ENCODE data around the gene INVS. TPM values are rescaled to one million over a fixed set of nuclear protein-coding genes. Genes with fewer than 3 reads are reported as not detected.
"Not testable (repeated sequence)": the region's sequence is repeated elsewhere in the genome, so short reads cannot be mapped to it uniquely, and the experiment has no call there.

Gene INVS
- total and polyA plus RNA-seq, 2 donors (not counting 1 experiment from before 2014, with no cell fraction given): 13.9 to 37.0 TPM

DNA sequence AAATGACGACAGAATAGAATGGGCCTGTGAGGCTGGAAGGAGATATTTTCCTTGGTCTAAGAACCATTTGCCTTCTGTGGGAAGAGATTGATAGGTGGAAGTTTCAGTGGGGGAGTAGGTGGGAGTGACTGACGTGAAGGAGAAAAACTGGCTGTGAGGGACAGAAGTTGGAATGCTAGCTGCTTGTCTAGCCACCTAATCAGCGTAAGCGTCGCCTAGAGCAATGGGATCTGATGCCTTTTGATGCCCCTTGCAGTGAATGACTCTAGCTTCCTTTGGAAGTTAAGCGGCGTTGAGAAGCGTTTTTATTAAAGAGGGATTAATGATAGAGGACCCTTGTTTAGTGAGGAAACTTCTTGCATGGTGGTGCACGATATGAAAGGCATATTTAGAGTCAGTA is 42.8 kb downstream of the INVS start:
- H3K27me3 ChIP-seq (replicated peaks in 1 of 4; ENCODE audit: control extremely low read depth in 1 of 4, control insufficient read depth in 3 of 4, insufficient read depth in 4 of 4, low read length in 3 of 4); H4K20me1 ChIP-seq (ENCODE audit: control insufficient read depth, insufficient read depth, low read length, poor library complexity, severe bottlenecking); intact Hi-C loops (cut with micrococcal nuclease); H3K4me1 Mint-ChIP-seq; H3K4me1 ChIP-seq (ENCODE audit: control insufficient read depth in 2 of 2, insufficient read depth in 2 of 2, low read length in 2 of 2); H3K4me2 ChIP-seq (replicated peaks; ENCODE audit: low read depth, low read length, poor library complexity, severe bottlenecking); CTCF ChIA-PET; H2AFZ ChIP-seq (ENCODE audit: insufficient read depth, low read depth, low read length, poor library complexity, severe bottlenecking); H3K9me3 ChIP-seq (ENCODE audit: control extremely low read depth in 1 of 3, control insufficient read depth in 2 of 3, insufficient read depth in 1 of 3, low read length in 2 of 3); H3K27me3 Mint-ChIP-seq; H3K9me3 Mint-ChIP-seq (ENCODE audit: insufficient read depth); ATAC-seq (ENCODE audit: low read depth); H3K4me3 Mint-ChIP-seq; H3K36me3 ChIP-seq (replicated peaks in 1 of 2; ENCODE audit: control extremely low read depth in 1 of 2, control insufficient read depth in 1 of 2, extremely low read depth in 1 of 2, insufficient read depth in 2 of 2, low read length in 1 of 2); H3K79me2 ChIP-seq (ENCODE audit: control insufficient read depth, insufficient read depth, low read length); H3K9ac ChIP-seq (ENCODE audit: low read length); H3K27ac Mint-ChIP-seq; H3K27ac ChIP-seq (ENCODE audit: low read length in 2 of 2); H3K4me3 ChIP-seq (ENCODE audit: control extremely low read depth in 1 of 5, extremely low read depth in 1 of 5, insufficient read depth in 1 of 5, low read depth in 2 of 5, low read length in 4 of 5); POLR2A ChIA-PET; DNase-seq: not testable (repeated sequence)
- 100% methylated on average over 8 of the region's 9 CpGs for WGBS (ENCODE audit: insufficient coverage)

DNA sequence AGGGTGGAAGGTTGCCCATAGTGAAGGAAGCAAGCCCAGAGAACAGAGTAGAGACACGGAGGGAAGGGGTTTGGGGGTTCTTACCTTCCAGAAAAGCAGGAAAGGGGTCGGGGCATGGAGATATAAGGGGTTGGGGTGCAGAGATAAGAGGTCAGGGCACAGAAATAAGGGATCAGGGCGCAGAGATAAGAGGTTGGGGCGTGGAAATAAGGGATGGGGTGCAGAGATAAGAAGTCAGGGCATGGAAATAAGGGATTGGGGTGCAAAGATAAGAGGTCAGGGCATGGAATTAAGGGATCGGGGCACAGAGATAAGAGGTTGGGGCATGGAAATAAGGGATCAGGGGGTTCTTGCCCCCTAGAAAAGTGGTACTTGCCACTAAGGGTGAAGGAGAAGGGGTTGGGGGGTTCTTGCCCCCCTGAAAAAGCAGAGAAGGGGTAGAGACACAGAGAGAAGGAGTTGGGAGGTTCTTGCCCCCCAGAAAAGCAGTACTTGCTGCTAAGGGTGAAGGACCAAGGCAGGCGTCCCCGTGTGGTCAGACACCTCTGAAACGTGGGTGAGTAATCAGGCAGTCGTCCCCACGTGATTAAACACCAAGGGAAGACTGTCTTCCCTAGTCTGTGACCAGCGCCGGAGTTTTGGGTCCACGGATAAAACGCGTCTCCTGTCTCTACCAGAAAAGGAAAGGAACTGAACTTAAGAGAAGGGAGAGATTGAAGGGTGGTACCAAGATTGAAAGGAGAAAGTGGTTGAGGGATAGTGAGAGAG is 46.3 kb downstream of the INVS start:
- H3K9me3 ChIP-seq (ENCODE audit: control extremely low read depth in 1 of 3, control insufficient read depth in 2 of 3, insufficient read depth in 1 of 3, low read length in 2 of 3); H3K9ac ChIP-seq (ENCODE audit: low read length); H2AFZ ChIP-seq (ENCODE audit: insufficient read depth, low read depth, low read length, poor library complexity, severe bottlenecking); H3K79me2 ChIP-seq (ENCODE audit: control insufficient read depth, insufficient read depth, low read length); CTCF ChIA-PET; H3K27me3 Mint-ChIP-seq; H3K4me3 Mint-ChIP-seq; POLR2A ChIA-PET; H3K4me3 ChIP-seq (ENCODE audit: control extremely low read depth in 1 of 5, extremely low read depth in 1 of 5, insufficient read depth in 1 of 5, low read depth in 2 of 5, low read length in 4 of 5); intact Hi-C loops (cut with micrococcal nuclease); H3K4me2 ChIP-seq (replicated peaks; ENCODE audit: low read depth, low read length, poor library complexity, severe bottlenecking); H3K27me3 ChIP-seq (replicated peaks in 1 of 4; ENCODE audit: control extremely low read depth in 1 of 4, control insufficient read depth in 3 of 4, insufficient read depth in 4 of 4, low read length in 3 of 4); H3K27ac Mint-ChIP-seq; H3K4me1 ChIP-seq (ENCODE audit: control insufficient read depth in 2 of 2, insufficient read depth in 2 of 2, low read length in 2 of 2); ATAC-seq (ENCODE audit: low read depth); DNase-seq; H3K27ac ChIP-seq (ENCODE audit: low read length in 2 of 2); H4K20me1 ChIP-seq (ENCODE audit: control insufficient read depth, insufficient read depth, low read length, poor library complexity, severe bottlenecking); H3K9me3 Mint-ChIP-seq (ENCODE audit: insufficient read depth); H3K4me1 Mint-ChIP-seq; H3K36me3 ChIP-seq (replicated peaks in 1 of 2; ENCODE audit: control extremely low read depth in 1 of 2, control insufficient read depth in 1 of 2, extremely low read depth in 1 of 2, insufficient read depth in 2 of 2, low read length in 1 of 2): not testable (repeated sequence)
- 97% methylated on average over 15 of the region's 15 CpGs for WGBS (ENCODE audit: insufficient coverage)

DNA sequence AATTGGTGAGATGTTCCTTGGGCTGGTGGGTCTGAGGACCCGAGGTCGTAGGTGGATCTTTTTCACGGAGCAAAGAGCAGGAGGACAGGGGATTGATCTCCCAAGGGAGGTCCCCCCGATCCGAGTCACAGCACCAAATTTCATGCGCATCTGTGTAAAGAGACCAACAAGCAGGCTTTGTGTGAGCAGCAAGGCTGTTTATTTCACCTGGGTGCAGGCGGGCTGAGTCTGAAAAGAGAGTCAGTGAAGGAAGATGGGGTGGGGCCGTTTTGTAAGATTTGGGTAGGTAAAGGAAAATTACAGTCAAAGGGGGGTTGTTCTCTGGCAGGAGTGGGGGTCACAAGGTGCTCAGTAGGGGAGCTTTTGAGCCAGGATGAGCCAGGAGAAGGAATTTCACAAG is 46.9 kb downstream of the INVS start:
- H4K20me1 ChIP-seq (ENCODE audit: control insufficient read depth, insufficient read depth, low read length, poor library complexity, severe bottlenecking); DNase-seq; POLR2A ChIA-PET; H2AFZ ChIP-seq (ENCODE audit: insufficient read depth, low read depth, low read length, poor library complexity, severe bottlenecking); H3K79me2 ChIP-seq (ENCODE audit: control insufficient read depth, insufficient read depth, low read length); H3K4me1 ChIP-seq (ENCODE audit: control insufficient read depth in 2 of 2, insufficient read depth in 2 of 2, low read length in 2 of 2); H3K4me1 Mint-ChIP-seq; ATAC-seq (ENCODE audit: low read depth); H3K36me3 ChIP-seq (replicated peaks in 1 of 2; ENCODE audit: control extremely low read depth in 1 of 2, control insufficient read depth in 1 of 2, extremely low read depth in 1 of 2, insufficient read depth in 2 of 2, low read length in 1 of 2); CTCF ChIA-PET; H3K4me3 Mint-ChIP-seq; H3K4me2 ChIP-seq (replicated peaks; ENCODE audit: low read depth, low read length, poor library complexity, severe bottlenecking); H3K9ac ChIP-seq (ENCODE audit: low read length); H3K4me3 ChIP-seq (ENCODE audit: control extremely low read depth in 1 of 5, extremely low read depth in 1 of 5, insufficient read depth in 1 of 5, low read depth in 2 of 5, low read length in 4 of 5); H3K27me3 ChIP-seq (replicated peaks in 1 of 4; ENCODE audit: control extremely low read depth in 1 of 4, control insufficient read depth in 3 of 4, insufficient read depth in 4 of 4, low read length in 3 of 4); H3K9me3 Mint-ChIP-seq (ENCODE audit: insufficient read depth); H3K27ac Mint-ChIP-seq; H3K27ac ChIP-seq (ENCODE audit: low read length in 2 of 2); H3K9me3 ChIP-seq (ENCODE audit: control extremely low read depth in 1 of 3, control insufficient read depth in 2 of 3, insufficient read depth in 1 of 3, low read length in 2 of 3); intact Hi-C loops (cut with micrococcal nuclease); H3K27me3 Mint-ChIP-seq: not testable (repeated sequence)
- WGBS (ENCODE audit: insufficient coverage): 97% methylated on average over 6 of the region's 8 CpGs
